ENCODE measurements around the gene CTSE. TPM values are rescaled to one million over a fixed set of nuclear protein-coding genes. Genes with fewer than 3 reads are reported as not detected.

CTSE gene
- total RNA-seq, 1 donor from 2014 or later, result not detected

- Mint-ChIP-seq H3K4me3 (no peak overlapping the region), H3K27ac (no peak overlapping the region), H3K4me1 (peaks cover 8% of the 10 kb centered on the region), H3K9me3 (no peaks in the 10 kb centered on the region), H3K36me3 (no peaks in the 10 kb centered on the region), H3K27me3 (ENCODE audit: low read depth) (no peaks in the 10 kb centered on the region)
- DNase-seq (ENCODE audit: low spot score in 2 of 2, unreplicated experiment in 2 of 2), result peak in 1 of 2 experiments; percentile 57
- TF ChIP-seq, protein P1, sequence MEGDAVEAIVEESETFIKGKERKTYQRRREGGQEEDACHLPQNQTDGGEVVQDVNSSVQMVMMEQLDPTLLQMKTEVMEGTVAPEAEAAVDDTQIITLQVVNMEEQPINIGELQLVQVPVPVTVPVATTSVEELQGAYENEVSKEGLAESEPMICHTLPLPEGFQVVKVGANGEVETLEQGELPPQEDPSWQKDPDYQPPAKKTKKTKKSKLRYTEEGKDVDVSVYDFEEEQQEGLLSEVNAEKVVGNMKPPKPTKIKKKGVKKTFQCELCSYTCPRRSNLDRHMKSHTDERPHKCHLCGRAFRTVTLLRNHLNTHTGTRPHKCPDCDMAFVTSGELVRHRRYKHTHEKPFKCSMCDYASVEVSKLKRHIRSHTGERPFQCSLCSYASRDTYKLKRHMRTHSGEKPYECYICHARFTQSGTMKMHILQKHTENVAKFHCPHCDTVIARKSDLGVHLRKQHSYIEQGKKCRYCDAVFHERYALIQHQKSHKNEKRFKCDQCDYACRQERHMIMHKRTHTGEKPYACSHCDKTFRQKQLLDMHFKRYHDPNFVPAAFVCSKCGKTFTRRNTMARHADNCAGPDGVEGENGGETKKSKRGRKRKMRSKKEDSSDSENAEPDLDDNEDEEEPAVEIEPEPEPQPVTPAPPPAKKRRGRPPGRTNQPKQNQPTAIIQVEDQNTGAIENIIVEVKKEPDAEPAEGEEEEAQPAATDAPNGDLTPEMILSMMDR (IDR thresholded peaks at IDR 0.05; ENCODE audit: unreplicated experiment), result no peak
These were observed 39.6 kb downstream of the CTSE start for GRCh38 chr1:205983925-205984725.

DNA sequence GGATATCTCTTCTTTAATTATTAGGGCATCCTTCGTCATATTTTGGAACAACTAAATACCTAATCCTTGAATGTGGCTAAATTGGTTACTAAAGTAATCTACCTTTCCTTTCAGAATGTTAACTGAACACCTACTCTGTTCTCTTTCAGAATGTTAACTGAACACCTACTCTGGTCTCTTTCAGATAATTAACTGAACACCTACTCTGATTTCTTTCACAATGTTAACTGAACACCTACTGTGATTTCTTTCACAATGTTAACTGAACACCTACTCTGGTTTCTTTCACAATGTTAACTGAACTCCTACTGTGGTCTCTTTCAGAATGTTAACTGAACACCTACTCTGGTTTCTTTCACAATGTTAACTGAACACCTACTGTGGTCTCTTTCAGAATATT, 42.4 kb downstream of the CTSE start:
- no peak for DNase-seq (ENCODE audit: low spot score in 2 of 2, unreplicated experiment in 2 of 2)
- no peak overlapping the region for H3K27ac Mint-ChIP-seq
- no peak overlapping the region for H3K4me3 Mint-ChIP-seq
- no peaks in the 10 kb centered on the region for H3K9me3 Mint-ChIP-seq
- no peaks in the 10 kb centered on the region for H3K27me3 Mint-ChIP-seq (ENCODE audit: low read depth)
- TF ChIP-seq, protein P1 (IDR thresholded peaks at IDR 0.05; ENCODE audit: unreplicated experiment), result no peak
- H3K36me3 Mint-ChIP-seq, result no peaks in the 10 kb centered on the region
- H3K4me1 Mint-ChIP-seq, result peaks cover 11% of the 10 kb centered on the region

DNA sequence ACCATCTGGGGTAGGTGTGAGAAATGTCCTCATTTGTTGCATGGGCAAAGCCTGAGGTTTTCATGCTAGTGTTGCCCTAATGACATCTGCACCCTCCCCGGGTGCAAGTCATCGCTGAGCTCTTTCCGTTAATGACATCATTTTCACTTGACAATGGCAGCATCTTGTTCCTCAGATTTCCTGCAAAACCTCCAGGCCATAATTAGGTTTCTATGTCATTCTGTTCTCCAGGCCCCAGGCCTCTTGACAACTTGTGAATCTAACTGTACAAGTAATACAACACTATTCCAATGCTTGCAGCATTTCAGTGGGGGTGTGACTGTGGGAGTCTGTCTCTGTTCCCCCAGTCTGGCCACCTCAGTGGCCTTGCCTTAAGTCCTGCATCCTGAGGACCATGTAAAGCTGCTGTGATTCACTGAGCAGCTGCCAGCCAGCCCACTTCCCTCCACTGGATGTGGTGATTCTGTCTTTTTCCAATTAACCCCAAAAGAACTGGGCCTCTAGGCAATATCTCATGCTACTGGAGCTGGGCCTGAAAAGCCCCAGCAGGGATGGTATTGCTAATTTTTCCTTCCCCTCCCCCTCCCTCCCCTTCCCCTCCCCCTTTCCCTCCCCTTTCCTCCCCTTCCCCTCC, 43.3 kb downstream of the CTSE start:
- no peak overlapping the region for H3K27ac Mint-ChIP-seq
- TF ChIP-seq, protein P1 (IDR thresholded peaks at IDR 0.05; ENCODE audit: unreplicated experiment), result no peak
- H3K9me3 Mint-ChIP-seq, result no peaks in the 10 kb centered on the region
- H3K27me3 Mint-ChIP-seq (ENCODE audit: low read depth), result no peaks in the 10 kb centered on the region
- H3K4me3 Mint-ChIP-seq, result no peak overlapping the region
- H3K4me1 Mint-ChIP-seq, result peaks cover 12% of the 10 kb centered on the region
- DNase-seq (ENCODE audit: low spot score in 2 of 2, unreplicated experiment in 2 of 2), result no peak
- no peaks in the 10 kb centered on the region for H3K36me3 Mint-ChIP-seq

- H3K27me3 Mint-ChIP-seq (ENCODE audit: low read depth), result no peaks in the 10 kb centered on the region
- no peaks in the 10 kb centered on the region for H3K9me3 Mint-ChIP-seq
- no peak for DNase-seq (ENCODE audit: low spot score in 2 of 2, unreplicated experiment in 2 of 2)
- no peak overlapping the region for H3K27ac Mint-ChIP-seq
- H3K36me3 Mint-ChIP-seq, result no peaks in the 10 kb centered on the region
- H3K4me3 Mint-ChIP-seq, result no peak overlapping the region
- TF ChIP-seq, protein P1 (IDR thresholded peaks at IDR 0.05; ENCODE audit: unreplicated experiment), result no peak
- H3K4me1 Mint-ChIP-seq, result peaks cover 9% of the 10 kb centered on the region
These were observed 44.4 kb downstream of the CTSE start for GRCh38 chr1:205979301-205979700.

DNA sequence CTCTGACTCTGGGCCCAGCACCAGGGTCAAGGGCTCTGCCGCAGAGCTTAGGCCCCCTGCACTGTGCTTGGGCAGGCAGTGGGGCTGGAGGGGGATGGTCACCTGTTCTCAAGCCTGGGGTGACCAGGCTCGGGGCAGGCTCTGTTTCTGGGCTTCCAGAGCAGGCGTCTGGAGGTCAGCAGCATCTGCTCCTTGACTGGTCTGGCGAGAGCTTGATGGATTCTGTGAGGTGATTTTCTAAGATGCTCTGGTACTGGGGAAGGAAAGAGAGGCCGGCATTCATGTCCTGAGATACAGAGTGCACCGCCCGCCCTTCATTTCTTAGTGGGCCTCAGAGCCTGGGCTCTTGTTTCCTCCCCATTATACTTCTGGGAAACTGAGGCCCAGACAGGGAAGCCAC, 45.0 kb downstream of the CTSE start:
- Mint-ChIP-seq H3K27ac (no peak overlapping the region), H3K9me3 (no peaks in the 10 kb centered on the region), H3K36me3 (no peaks in the 10 kb centered on the region), H3K4me1 (peaks cover 7% of the 10 kb centered on the region), H3K27me3 (ENCODE audit: low read depth) (no peaks in the 10 kb centered on the region), H3K4me3 (no peak overlapping the region)
- no peak for DNase-seq (ENCODE audit: low spot score in 2 of 2, unreplicated experiment in 2 of 2)
- TF ChIP-seq, protein P1 (IDR thresholded peaks at IDR 0.05; ENCODE audit: unreplicated experiment), result no peak
